GM12878 (cell line): ENCODE data around the gene UBTF.

Experiments used
- BMI1 ChIP-seq: fragments of 450-650 bp; IDR thresholded peaks from 2 replicates; pipeline ENCODE4 v1.6.1; 2016; ENCODE audit warnings: mild to moderate bottlenecking, moderate library complexity, borderline replicate concordance
- EP300 ChIP-seq, 2 experiments: fragments of 150-350 bp in 1 of 2; IDR thresholded peaks; 2 replicates each; pipeline ENCODE4 v1.6.1; 2011 to 2012; ENCODE audit warnings: low read depth in 2 of 2, low read length in 2 of 2, borderline replicate concordance in 1 of 2, improper control_type of control experiment in 1 of 2, inconsistent platforms in 1 of 2; ENCODE audit not compliant: control insufficient read depth in 1 of 2
- NFXL1 ChIP-seq: fragments of 450-650 bp; IDR thresholded peaks from 2 replicates; pipeline ENCODE4 v1.6.1; 2017; ENCODE audit warnings: antibody characterized with exemption, mild to moderate bottlenecking, borderline replicate concordance
- SP1 ChIP-seq: IDR thresholded peaks from one replicate; pipeline ENCODE4 v1.6.1; 2011; ENCODE audit warnings: low read depth, low read length
- ZNF24 ChIP-seq: fragments of 450-650 bp; IDR thresholded peaks from 2 replicates; pipeline ENCODE4 v1.6.1; 2017; ENCODE audit warnings: antibody characterized with exemption, mild to moderate bottlenecking
- ZNF384 ChIP-seq: IDR thresholded peaks from 2 replicates; pipeline ENCODE4 v1.6.1; 2012; ENCODE audit warnings: low read depth, mild to moderate bottlenecking, low read length, improper control_type of control experiment, borderline replicate concordance

GRCh38 chr17:44167181-44167861 lies 52.2 kb downstream of the UBTF start:
- TF ChIP-seq BMI1 (no peak), ZNF24 (no peak), ZNF384 (no peak), SP1 (no peak), EP300 (IDR thresholded peaks at IDR 0.05; ENCODE audit: borderline replicate concordance in 1 of 2, control insufficient read depth in 1 of 2, low read depth in 2 of 2, low read length in 2 of 2) (no peak), NFXL1 (no peak)
